GM08714 (cell line): ENCODE measurements around the gene PCID2.
A peak's percentile ranks its signal among the peaks of the same experiment; 100 is the strongest.

Source experiments
- H3K4me3 ChIP-seq: fragments of 200-500 bp; sonication (Bioruptor generic); 2 replicates; pipeline ENCODE4 v1.5.1; 2014; ENCODE audit warnings: mild to moderate bottlenecking, low read length, inconsistent platforms
- ZNF274 ChIP-seq: IDR thresholded peaks from 2 replicates; pipeline ENCODE4 v1.6.1; 2012; ENCODE audit warnings: mild to moderate bottlenecking, low read depth, low read length

Gene PCID2

GRCh38 chr13:113186061-113186900 is 22.2 kb downstream of the PCID2 start:
- no peak for TF ChIP-seq ZNF274
- H3K4me3 ChIP-seq = peak overlapping the region; percentile 33; the same call in 1 of the 2 replicates

DNA sequence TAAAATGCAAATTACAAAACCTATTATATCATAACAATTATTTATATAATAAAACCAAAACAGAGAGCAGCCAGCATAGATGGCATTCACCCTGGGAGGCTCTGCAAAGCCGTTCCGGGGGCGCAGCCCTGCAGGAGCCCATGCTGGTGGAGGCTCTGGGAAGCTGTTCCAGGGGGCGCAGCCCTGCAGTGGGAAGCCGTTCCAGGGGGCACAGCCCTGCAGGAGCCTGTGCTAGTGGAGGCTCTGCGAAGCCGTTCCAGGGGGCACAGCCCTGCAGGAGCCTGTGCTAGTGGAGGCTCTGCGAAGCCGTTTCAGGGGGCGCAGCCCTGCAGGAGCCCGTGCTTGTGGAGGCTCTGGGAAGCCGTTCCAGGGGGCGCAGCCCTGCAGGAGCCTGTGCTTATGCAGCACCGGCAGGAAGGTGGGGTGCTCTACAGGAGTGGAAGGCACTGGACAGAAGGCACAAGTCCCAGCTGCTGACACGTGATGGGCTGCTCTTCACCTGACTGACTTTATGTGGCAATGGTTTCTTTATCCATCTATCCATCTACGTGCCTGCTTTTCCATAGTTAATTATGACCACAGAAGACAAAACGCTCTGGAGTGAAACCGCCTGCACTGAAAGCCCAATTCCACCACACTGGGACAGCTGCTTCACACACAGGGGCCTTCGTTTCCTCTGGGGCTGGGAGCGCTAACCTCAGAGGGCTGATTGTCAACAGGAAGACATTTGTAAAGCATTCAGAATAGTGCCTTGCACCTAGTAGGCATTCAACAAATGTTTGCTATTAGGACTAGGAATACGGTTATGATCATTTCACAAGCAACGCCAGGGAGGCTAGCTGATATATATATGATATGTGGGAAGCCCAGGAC is 23.7 kb downstream of the PCID2 start:
- peak overlapping the region; percentile 46; the same call in 1 of the 2 replicates for H3K4me3 ChIP-seq

GRCh38 chr13:113183450-113184129 is 24.9 kb downstream of the PCID2 start:
- TF ChIP-seq ZNF274 = no peak
- no peak overlapping the region for H3K4me3 ChIP-seq

More for the DNA sequence above, 23.7 kb downstream of the PCID2 start:
- no peak for TF ChIP-seq ZNF274

- H3K4me3 ChIP-seq = no peak overlapping the region
- no peak for TF ChIP-seq ZNF274
Measured at GRCh38 chr13:113182046-113182445, 26.4 kb downstream of the PCID2 start.

GRCh38 chr13:113179374-113180230 is 28.9 kb downstream of the PCID2 start:
- TF ChIP-seq ZNF274 = no peak
- H3K4me3 ChIP-seq = no peak overlapping the region

DNA sequence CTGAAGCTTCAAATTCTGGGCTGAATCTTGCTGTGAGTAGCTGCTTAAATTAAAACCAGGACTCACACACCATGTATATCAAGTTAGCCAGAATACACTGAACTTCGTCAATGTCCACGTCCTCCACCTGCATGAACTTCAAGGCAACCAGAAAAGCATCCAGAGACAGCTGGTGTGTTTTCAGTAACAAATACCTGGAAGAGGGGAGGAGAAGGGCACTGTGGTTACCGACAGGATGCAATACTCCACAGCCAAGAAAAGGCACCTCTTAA is 29.6 kb downstream of the PCID2 start:
- no peak for TF ChIP-seq ZNF274
- H3K4me3 ChIP-seq = no peak overlapping the region

DNA sequence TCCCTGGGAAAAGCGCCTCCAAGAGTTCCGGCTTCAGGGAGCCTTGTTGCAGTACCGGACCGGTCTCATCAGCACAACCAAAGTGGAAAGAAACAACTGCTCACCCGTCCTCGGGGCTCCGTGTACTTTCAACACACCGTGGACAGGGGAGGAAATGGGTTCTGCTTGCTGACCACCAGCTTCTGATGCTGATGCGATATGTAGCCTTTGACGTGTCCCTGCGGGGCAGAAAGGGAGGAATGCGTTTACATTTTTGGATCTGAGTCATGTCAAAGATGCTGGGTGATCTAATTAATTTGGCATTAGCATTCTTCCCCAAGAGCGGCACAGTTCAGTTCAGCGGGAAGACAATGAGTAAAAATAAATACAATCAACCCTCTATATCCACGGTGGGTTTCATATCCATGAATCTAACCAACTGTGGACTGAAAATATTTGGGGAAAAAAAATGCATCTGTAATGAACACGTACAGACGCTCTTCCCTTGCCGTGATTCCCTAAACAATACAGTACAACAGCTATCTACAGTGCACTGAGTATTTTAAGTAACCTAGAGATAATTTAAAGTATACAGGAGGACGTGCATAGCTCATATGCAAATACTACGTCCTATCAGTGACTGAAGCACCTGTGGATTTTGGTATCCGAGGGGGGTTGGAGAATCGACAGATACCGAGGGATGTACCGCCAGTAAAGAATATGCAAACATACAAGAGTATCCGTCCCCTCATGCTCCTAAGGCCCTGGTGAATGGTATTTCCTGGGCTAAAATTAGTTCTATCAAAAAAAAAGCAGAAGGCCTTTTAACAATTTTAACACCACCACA is 30.2 kb downstream of the PCID2 start:
- no peak overlapping the region for H3K4me3 ChIP-seq
- TF ChIP-seq ZNF274 = no peak

DNA sequence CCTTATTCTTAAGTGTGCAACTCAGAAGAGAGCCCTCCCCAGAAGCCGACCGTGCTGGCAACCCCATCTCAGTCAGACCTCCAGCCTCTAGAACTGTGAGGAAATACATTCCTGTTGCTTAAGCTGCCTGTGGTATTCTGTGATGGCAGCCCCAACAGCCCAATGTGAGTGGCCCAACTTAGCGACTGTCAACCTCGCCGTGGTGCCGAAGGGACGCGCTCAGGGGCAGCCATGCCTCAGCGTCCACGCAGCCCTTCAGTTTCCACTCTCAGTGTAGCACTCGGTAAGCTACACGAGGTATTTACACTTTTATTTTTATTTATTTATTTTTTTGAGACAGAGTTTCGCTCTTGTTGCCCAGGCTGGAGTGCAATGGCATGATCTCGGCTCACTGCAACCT is 31.6 kb downstream of the PCID2 start:
- H3K4me3 ChIP-seq = no peak overlapping the region
- no peak for TF ChIP-seq ZNF274

DNA sequence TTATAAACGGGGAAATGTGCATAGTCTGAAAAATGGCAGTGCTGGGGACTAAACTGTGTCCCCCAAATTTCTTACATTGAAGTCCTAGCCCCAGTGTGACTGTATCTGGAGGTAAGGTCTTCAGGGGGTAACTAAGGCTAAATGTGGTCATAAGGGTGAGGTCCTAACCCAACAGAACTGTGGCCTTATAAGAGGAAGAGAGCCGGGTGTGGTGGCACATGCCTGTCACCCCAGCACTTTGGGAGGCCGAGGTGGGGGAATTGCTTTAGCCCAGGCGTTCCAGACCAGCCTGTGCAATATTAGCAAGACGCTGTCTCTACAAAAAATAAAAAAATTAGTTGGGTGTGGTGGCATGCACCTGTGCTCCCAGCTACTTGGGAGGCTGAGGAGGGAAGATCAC is 32.2 kb downstream of the PCID2 start:
- H3K4me3 ChIP-seq = no peak overlapping the region

DNA sequence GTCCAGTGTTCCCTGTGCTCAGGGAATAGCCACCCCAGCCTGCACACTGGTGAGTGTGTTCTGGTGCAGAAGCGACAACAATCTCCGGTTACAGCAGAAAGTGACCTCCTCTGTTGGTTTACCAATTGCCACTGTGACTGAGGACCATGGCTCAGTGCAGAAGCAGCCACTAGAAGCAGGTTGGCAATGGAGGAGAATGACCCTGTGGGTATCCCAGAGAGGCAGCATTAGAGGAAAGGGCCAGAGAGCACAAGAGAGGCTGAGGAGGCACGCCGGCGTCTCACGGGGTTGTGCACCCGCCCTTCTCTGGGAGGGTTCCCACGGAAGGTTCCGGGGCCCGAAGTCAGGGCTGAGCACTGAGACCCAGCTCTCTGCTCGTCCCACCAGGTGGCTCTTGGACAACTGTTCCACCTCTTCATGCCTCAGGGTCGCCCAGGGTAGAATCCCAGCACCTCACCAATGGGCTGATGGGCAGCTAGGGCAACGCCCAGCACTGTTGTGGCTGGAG is 36.0 kb downstream of the PCID2 start:
- H3K4me3 ChIP-seq = no peak overlapping the region
- TF ChIP-seq ZNF274 = no peak

More for the DNA sequence above, 32.2 kb downstream of the PCID2 start:
- TF ChIP-seq ZNF274 = no peak

- TF ChIP-seq ZNF274 = no peak
- no peak overlapping the region for H3K4me3 ChIP-seq
Measured at GRCh38 chr13:113171250-113172125, 37.0 kb downstream of the PCID2 start.

- no peak overlapping the region for H3K4me3 ChIP-seq
- no peak for TF ChIP-seq ZNF274
Measured at GRCh38 chr13:113170511-113170910, 38.0 kb downstream of the PCID2 start.
